GM19463 (cell line): Measurements from ENCODE around the gene SLC7A8.
"Not testable (repeated sequence)": the region's sequence is repeated elsewhere in the genome, so short reads cannot be mapped to it uniquely, and the experiment has no call there.

ENCODE experiments used
- ATAC-seq: cut with Tn5 transposase; IDR thresholded peaks from one replicate; pipeline ENCODE4 v1.9.1; 2021; ENCODE audit warnings: mild to moderate bottlenecking, moderate library complexity; ENCODE audit not compliant: unreplicated experiment

The SLC7A8 gene

DNA sequence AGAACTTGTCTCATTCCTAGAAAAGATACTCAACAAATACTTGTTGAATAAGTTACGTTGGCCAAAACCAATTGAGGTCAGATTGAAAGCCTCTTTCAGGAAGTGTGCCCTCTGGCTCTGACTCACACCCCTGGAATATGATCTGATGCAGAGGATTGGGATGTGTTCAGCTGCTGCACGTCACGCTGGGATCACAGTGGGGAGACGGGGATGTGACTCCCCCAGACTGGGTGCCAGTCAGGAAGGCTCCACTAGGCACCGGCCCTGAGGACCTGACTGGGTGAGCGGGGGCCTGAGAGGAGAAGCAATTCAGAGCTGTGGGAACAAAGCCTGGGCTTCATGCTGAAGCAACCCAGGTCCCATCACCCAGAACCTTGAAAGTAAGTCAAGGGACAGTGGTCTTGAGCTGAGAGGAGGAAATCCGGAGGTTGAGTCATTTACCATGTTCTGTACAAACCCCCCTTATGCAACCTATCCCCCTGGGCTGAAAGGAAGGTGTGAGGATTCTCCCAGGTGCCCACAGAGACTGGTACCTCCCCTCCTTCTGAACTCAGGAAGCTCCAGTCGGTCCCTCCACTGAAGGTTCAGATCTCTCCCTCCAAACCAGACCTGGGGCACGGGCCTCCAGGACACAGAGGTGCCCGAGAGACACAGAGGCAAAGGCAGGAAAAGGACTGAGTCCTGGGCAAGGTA, 68.3 kb downstream of the SLC7A8 start:
- ATAC-seq, result no peak

DNA sequence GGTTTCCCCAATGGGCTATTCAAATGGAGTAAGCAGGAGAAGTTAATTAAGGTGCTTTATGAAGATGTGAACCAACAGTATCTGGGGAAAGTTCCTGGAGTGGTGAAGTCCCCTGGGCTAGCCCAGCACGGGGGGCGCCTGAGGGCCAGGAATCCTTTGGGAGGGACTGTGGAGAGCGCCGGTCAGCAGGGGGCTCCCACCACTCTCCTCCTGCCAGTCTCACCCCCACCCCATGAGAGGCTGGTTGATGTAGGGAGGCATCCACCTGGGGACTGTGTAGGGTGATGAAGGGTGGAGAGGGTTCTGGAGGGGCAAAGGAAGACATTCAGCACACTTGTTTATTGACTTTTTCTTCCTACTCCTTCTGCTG, 68.8 kb downstream of the SLC7A8 start:
- ATAC-seq, result no peak

DNA sequence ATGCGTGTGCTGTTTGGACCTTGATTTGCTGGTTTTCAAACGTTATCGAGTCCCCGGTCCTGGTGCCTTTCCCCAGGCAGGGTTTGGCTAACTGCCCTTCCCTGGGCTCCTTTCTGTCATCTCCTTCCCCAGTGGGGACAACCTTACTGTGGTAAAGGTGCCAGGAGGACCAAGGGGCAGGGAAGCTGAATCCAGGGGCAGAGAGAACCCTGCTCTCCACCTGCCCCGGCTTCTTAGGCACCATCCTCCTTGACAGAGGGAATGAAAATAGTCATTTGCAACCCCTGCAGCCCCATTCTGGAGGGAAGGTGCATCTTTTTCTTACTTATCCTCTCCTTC, 69.4 kb downstream of the SLC7A8 start:
- no peak for ATAC-seq

DNA sequence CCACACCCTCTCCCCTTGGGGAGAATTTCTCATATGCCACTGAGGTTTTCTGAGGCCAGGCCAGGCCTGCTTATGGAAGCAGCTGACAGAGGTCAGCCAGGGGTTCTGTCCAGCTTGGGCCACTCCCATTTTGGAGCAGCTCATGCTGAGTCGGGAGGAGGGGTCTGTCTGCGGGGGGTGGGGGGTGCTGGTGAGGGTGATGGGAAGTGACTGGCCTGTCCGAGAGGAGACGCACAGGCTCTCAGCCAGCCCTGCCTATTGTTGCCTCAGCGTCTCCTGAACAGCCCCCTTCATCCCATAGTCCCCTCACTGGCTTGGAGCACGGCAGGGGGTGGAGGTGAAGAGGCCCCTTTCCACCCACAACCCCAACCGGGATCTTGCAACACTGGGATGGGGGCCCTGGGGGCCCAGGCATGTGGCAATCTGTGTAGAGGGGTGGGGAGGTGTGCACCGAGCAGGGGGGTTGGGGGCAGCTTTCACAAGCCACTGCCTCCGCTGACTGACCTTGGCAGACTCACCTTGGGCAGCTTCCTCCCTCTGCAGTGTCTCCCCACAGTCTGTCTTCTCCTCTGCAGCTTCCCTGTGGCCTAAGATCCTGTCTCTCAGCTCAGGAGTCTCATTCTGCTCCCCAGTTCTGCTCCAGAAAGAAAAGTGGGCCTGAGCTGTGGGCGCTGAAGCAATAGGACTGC, 69.9 kb downstream of the SLC7A8 start:
- no peak for ATAC-seq

- no peak for ATAC-seq
Observed at GRCh38 chr14:23112359-23113178, 70.9 kb downstream of the SLC7A8 start.

DNA sequence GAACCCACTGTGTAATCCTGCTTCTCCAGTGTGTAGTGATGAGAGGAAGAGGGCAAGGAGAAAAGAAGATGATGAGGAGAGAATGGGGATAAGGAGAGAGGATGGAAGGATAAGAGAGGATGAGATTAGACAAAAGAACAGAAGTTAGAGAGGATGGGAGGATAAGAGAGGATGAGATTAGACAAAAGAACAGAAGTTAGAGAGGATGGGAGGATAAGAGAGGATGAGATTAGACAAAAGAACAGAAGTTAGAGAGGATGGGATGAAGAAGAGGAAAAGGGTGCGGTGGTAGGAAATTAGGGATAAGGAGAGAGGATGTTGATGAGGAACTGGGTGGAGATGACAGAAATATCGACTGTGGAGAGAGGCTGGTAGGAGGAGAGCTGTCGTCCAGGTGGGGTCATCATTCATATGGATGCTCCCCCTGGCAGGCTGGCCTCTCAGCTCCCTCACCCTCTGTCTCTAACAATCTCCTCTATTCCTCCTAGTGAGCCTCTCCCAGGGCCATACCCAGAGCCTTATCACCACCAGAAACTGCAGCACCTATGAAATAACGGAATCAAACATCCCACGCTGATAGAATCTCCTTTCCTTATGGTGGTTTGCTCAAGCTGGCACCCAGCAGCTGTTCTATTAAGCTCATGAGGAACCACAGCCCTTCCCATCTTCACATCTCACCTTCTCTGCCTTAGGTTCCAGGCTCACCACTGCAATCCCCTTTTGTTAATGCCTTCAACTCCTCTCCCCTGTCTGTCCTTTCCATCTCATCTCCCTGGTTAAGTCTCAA, 72.7 kb downstream of the SLC7A8 start:
- no peak for ATAC-seq

DNA sequence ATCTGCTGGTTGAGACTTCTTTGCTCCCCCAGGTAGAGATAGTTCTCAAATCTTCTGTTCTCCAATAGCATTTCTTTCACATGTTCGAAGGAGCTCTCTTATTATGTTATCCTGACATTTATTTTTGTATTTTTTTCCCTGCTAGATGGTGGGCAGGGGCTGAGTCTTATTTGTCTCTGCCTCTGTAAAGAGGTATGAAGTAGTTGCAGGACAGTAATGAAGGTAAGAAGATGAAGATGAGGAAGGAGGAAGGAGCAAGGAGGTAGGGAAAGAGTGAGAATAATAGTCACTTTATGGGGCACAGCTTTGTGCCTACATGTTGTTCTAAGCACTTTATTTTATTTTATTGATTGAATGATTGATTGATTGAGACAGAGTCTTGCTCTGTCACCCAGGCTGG, 73.7 kb downstream of the SLC7A8 start:
- no peak for ATAC-seq

- ATAC-seq, result not testable (repeated sequence)
Observed at GRCh38 chr14:23108169-23108568, 75.3 kb downstream of the SLC7A8 start.

- not testable (repeated sequence) for ATAC-seq
Observed at GRCh38 chr14:23107620-23108019, 75.8 kb downstream of the SLC7A8 start.

GRCh38 chr14:23106747-23107045, 76.8 kb downstream of the SLC7A8 start:
- no peak for ATAC-seq

GRCh38 chr14:23105348-23105824, 78.1 kb downstream of the SLC7A8 start:
- ATAC-seq, result no peak

DNA sequence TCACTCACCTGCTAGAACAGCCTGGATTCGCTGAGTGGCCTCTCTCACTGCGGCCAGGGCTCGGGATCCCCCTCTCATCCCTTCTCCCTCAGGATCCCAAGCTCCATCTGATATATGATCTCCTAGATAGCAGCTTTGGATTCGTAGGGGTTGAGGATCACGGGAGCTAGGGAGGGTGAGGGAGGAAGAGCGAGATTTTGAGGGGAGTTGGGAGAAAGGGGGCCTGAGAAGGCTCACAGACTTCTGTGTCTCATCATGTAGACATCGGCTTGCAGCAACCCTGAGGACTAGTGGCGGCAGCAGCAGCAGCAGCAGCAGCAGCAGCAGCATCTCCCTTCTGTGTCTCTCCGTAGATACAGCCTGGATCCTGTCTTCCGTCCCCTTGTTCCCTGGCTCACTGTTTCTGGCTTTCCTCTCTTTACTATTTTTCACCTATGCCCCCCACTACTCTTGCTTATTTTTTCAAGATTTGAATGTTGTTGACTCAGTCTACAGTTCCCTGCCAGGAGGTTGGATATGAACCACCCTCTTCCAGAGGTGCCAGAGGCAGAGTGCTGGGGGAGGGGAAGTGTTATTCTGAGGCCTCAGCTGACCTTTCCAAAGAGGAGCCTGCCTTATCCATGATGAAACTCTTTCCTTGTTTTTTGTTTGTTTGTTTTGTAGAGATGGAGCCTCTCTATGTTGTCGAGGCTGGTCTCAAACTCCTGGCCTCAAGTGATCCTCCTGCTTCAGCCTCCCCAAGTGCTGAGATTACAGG, 78.7 kb downstream of the SLC7A8 start, which contains the start of gene CIROP:
CIROP (minus strand) TSS at position 399 of the 757 bp plus-strand sequence; CDS start at position 330, 69 bp downstream.
- no peak for ATAC-seq

DNA sequence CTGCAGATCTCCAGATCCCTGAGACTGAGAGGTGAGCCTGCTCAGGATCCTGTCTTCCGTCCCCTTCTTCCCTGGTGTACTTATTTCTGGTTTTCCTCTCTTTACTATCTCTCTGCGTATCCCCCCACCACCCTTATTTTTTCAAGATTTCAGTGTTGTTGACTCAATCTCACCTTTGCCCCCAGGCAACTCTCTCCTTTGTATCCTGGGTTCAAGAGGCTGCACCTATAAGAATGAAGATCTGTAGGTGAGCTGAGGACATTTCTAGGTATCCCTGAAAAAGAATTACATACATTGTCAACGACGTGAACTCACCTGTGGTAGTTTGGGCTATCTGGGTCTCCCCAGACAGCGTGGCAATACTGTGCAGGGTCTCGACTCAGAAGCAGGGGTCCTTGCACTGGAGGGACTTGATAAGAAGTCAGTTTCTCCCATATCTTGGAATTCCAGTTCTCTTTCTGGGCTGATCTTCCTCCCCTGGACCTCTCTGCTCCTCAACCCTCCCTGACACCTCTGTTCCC, 79.3 kb downstream of the SLC7A8 start:
- no peak for ATAC-seq

DNA sequence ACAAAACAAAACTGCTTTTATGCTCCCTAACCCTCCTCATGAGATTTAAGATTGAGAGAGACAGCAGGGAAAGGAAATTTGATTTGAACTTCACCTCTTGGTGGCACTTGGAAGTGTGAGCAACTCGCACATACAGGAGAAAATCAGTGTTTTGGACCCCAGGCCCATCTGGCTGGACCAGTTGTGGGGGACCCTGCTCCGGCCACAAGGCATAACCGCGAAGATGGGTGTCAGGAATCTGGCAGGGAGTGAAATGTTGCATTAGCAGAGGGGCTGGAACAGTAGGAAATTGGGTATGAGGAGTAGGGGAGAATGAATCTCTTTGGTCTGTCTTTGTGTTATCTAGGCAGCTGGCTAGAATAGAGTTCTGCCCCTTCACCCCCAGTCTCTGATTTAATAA, 79.9 kb downstream of the SLC7A8 start:
- ATAC-seq, result no peak

DNA sequence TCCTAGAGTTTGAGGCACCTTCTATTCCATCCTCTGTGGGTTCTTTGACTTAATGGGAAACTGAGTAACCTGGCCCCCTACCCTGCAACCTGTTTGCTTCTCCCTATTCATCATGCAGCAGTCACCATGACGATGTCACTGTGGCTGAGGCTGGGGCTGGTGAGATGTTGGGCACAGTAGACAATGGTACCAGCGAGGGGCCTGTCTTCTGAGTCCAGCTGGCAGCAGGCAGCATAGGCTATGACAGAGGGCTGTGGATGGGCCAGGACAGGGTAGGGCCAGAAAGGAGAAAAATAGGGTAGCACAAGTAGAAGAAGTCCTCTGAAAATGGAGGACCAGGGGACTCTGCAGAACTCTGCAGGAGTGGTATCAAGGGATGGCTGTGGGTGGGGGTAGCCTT, 80.7 kb downstream of the SLC7A8 start:
- ATAC-seq, result no peak

DNA sequence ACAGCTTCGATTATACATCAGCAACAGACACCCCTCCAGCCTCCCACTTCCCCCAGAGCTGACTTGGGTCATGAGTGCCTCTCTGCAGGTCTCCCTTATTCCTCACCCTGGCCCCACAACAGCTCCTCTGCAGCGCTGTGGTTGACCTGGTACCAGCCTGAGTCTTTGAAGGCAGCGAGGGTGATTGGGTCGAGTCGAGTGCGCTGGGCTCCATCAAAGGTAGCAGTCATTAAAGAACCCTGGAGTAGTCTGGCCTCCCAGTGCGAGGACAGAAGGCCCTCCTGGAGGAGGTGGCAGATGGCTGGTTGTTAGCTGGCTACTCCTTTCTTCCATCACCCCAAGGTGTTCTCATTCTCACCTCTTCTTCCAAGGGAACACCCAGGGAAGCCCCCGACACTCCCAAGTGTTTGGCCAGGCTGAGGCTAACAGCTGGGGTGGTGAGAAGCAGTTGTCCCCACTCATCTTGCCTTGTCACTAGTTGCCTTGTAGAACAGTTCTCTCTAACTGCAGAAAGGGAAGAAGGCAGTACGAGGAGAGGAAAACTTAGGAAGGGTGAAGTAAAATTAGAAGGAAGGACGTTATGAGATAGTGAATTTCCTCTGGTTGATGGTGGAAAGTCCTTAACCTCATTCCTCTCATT, 81.4 kb downstream of the SLC7A8 start:
- ATAC-seq, result no peak

GRCh38 chr14:23101213-23101970, 82.1 kb downstream of the SLC7A8 start:
- no peak for ATAC-seq

GRCh38 chr14:23099212-23099861, 84.1 kb downstream of the SLC7A8 start:
- no peak for ATAC-seq
